ENCODE data around the gene RPL22. TPM values are rescaled to one million over a fixed set of nuclear protein-coding genes. Genes with fewer than 3 reads are reported as not detected.
A peak's percentile ranks its signal among the peaks of the same experiment; 100 is the strongest.

Gene RPL22
- total RNA-seq (2021): 441 to 512 TPM (median 491 TPM) in 3 replicates
- percentile 99 among the genes with signal in this experiment for Bru-seq, nascent RNA
- long read RNA-seq, experiment 1, transcript RPL22-201 (4 exons, 2,078 nt): major isoform, 401 of 541 reads
- long read RNA-seq, experiment 1, transcript RPL22-207 (4 exons, 786 nt): minor isoform, 29 of 541 reads
- long read RNA-seq, experiment 1, transcript RPL22-206 (3 exons, 2,279 nt): minor isoform, 55 of 541 reads
- long read RNA-seq, experiment 1, partial matches to known transcripts: 13 of 541 reads
- long read RNA-seq, experiment 1, other reads (novel, unspliced or antisense): 40 of 541 reads
- long read RNA-seq, experiment 2, transcript RPL22-206 (3 exons, 2,279 nt): major isoform, 825 of 1,713 reads
- long read RNA-seq, experiment 2, transcript RPL22-201 (4 exons, 2,078 nt): minor isoform, 574 of 1,713 reads
- long read RNA-seq, experiment 2, transcript RPL22-207 (4 exons, 786 nt): minor isoform, 13 of 1,713 reads
- long read RNA-seq, experiment 2, partial matches to known transcripts: 133 of 1,713 reads
- long read RNA-seq, experiment 2, other reads (novel, unspliced or antisense): 168 of 1,713 reads
- long read RNA-seq, experiment 3, transcript RPL22-204 (4 exons, 508 nt): minor isoform, 7 of 1,299 reads
- long read RNA-seq, experiment 3, transcript RPL22-201 (4 exons, 2,078 nt): major isoform, 957 of 1,299 reads
- long read RNA-seq, experiment 3, transcript RPL22-207 (4 exons, 786 nt): minor isoform, 43 of 1,299 reads
- long read RNA-seq, experiment 3, transcript RPL22-206 (3 exons, 2,279 nt): minor isoform, 40 of 1,299 reads
- long read RNA-seq, experiment 3, partial matches to known transcripts: 172 of 1,299 reads
- long read RNA-seq, experiment 3, other reads (novel, unspliced or antisense): 80 of 1,299 reads

GRCh38 chr1:6199298-6200187 is at the start of gene RPL22:
Gene RPL22 (minus strand): TSS chr1:6199595. CDS start chr1:6199573, 22 bp downstream.
- POLR2A ChIA-PET: interaction anchor here (1.0 to 1.2 kb wide), 3 partner anchors 40 to 46 kb away, joined by 3 to 5 read pairs (median 5); partner anchors contain the start of gene HES3
- ATAC-seq: peak; percentile 93
- TF ChIP-seq, protein P1, sequence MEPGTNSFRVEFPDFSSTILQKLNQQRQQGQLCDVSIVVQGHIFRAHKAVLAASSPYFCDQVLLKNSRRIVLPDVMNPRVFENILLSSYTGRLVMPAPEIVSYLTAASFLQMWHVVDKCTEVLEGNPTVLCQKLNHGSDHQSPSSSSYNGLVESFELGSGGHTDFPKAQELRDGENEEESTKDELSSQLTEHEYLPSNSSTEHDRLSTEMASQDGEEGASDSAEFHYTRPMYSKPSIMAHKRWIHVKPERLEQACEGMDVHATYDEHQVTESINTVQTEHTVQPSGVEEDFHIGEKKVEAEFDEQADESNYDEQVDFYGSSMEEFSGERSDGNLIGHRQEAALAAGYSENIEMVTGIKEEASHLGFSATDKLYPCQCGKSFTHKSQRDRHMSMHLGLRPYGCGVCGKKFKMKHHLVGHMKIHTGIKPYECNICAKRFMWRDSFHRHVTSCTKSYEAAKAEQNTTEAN (CRISPR knock-in tag; IDR thresholded peaks at IDR 0.05): peak; percentile 78
- TF ChIP-seq FOXP4 (CRISPR knock-in tag; IDR thresholded peaks at IDR 0.05) (peak; percentile 95), ZNF423 (CRISPR knock-in tag; IDR thresholded peaks at IDR 0.05) (no peak), ZNF396 (CRISPR knock-in tag; IDR thresholded peaks at IDR 0.05; ENCODE audit: borderline replicate concordance) (no peak), SMAD3 (CRISPR knock-in tag; IDR thresholded peaks at IDR 0.05; ENCODE audit: borderline replicate concordance) (peak; percentile 71), RELA (CRISPR knock-in tag; IDR thresholded peaks at IDR 0.05; ENCODE audit: borderline replicate concordance) (peak; percentile 81; the same call in 1 of the 2 replicates), ZNF317 (CRISPR knock-in tag; IDR thresholded peaks at IDR 0.05; ENCODE audit: borderline replicate concordance, low read depth) (0 out of 2 replicates have a peak, but pooled peaks have one; percentile 27), ATF1 (CRISPR knock-in tag; IDR thresholded peaks at IDR 0.05) (0 out of 2 replicates have a peak, but pooled peaks have one; percentile 27), ELF4 (CRISPR knock-in tag; IDR thresholded peaks at IDR 0.05; ENCODE audit: low read depth) (no peak), ZNF263 (CRISPR knock-in tag; IDR thresholded peaks at IDR 0.05; ENCODE audit: low read depth) (no peak), PRDM15 (CRISPR knock-in tag; IDR thresholded peaks at IDR 0.05) (no peak), FOXK1 (CRISPR knock-in tag; IDR thresholded peaks at IDR 0.05) (peak; percentile 95), CBFB (CRISPR knock-in tag; IDR thresholded peaks at IDR 0.05; ENCODE audit: low read depth) (peak; percentile 78; the same call in 1 of the 2 replicates), JUN (CRISPR knock-in tag; IDR thresholded peaks at IDR 0.05) (peak; percentile 92)
- TF ChIP-seq, protein P2, sequence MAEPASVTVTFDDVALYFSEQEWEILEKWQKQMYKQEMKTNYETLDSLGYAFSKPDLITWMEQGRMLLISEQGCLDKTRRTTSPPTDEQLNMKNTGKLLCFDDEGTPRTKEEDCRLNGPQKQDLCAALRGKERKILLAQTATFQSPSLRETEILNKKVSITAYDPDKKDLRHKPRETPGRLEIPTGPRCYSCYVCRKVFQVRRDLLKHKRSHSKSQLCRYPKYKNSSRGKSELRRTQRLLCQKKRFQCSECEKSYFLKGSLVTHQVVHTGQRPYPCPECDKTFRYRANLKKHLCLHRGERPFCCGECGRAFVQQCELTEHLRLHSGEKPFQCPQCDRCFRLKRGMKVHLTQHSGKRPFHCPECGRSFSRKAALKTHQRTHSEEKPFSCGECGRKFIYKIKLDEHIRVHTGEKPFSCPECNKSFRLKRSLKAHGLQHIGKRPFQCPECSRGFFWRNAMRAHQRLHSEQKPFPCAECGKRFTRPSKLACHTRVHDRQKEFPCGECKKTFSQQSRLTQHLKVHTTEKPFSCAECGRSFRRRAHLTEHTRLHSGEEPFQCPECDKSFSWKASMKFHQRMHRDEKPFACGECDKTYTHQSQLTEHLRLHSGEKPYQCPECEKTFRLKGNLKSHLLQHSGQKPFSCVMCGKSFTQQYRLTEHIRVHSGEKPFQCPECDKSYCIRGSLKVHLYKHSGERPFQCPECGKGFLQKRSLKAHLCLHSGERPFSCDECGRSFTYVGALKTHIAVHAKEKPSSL (CRISPR knock-in tag; conservative IDR thresholded peaks at IDR 0.05): no peak
- TF ChIP-seq, protein P3, sequence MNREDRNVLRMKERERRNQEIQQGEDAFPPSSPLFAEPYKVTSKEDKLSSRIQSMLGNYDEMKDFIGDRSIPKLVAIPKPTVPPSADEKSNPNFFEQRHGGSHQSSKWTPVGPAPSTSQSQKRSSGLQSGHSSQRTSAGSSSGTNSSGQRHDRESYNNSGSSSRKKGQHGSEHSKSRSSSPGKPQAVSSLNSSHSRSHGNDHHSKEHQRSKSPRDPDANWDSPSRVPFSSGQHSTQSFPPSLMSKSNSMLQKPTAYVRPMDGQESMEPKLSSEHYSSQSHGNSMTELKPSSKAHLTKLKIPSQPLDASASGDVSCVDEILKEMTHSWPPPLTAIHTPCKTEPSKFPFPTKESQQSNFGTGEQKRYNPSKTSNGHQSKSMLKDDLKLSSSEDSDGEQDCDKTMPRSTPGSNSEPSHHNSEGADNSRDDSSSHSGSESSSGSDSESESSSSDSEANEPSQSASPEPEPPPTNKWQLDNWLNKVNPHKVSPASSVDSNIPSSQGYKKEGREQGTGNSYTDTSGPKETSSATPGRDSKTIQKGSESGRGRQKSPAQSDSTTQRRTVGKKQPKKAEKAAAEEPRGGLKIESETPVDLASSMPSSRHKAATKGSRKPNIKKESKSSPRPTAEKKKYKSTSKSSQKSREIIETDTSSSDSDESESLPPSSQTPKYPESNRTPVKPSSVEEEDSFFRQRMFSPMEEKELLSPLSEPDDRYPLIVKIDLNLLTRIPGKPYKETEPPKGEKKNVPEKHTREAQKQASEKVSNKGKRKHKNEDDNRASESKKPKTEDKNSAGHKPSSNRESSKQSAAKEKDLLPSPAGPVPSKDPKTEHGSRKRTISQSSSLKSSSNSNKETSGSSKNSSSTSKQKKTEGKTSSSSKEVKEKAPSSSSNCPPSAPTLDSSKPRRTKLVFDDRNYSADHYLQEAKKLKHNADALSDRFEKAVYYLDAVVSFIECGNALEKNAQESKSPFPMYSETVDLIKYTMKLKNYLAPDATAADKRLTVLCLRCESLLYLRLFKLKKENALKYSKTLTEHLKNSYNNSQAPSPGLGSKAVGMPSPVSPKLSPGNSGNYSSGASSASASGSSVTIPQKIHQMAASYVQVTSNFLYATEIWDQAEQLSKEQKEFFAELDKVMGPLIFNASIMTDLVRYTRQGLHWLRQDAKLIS (CRISPR knock-in tag; IDR thresholded peaks at IDR 0.05; ENCODE audit: borderline replicate concordance): peak; percentile 60; the same call in 1 of the 2 replicates

More at GRCh38 chr1:6199298-6200187, at the start of gene RPL22:
- H3K36me3 Mint-ChIP-seq: peaks cover 30% of the 10 kb centered on the region
- no peaks in the 10 kb centered on the region for H3K27me3 Mint-ChIP-seq (ENCODE audit: low read depth)
- CTCF ChIA-PET: interaction anchor here (0.8 to 1.9 kb wide), 11 partner anchors 9 to 147 kb away, joined by 3 to 12 read pairs (median 4); no protein-coding TSS in a partner anchor
- peaks cover 37% of the 10 kb centered on the region for H3K4me1 Mint-ChIP-seq
- peak within 1 kb of the TSS; percentile 96 for H3K27ac Mint-ChIP-seq
- peak; percentile 99 for DNase-seq (ENCODE audit: low spot score)
- peak within 1 kb of the TSS; percentile 97 for H3K4me3 Mint-ChIP-seq
- H3K9me3 Mint-ChIP-seq: no peaks in the 10 kb centered on the region
